Osteocyte (in vitro differentiated cells): ENCODE data around the gene CFAP73. TPM values are rescaled to one million over a fixed set of nuclear protein-coding genes. Genes with fewer than 3 reads are reported as not detected.

Experiments
- DNase-seq: peaks from one replicate; pipeline ENCODE4 v3.0.0; 2021; ENCODE audit warnings: mixed read lengths; ENCODE audit not compliant: unreplicated experiment; ENCODE audit errors: extremely low spot score
- H3K27ac Mint-ChIP-seq: one replicate; pipeline ENCODE4 v1.8.0; 2021; ENCODE audit warnings: mild to moderate bottlenecking, mixed read lengths; ENCODE audit not compliant: unreplicated experiment
- H3K27me3 Mint-ChIP-seq: one replicate; pipeline ENCODE4 v1.8.0; 2021; ENCODE audit warnings: mixed read lengths; ENCODE audit not compliant: unreplicated experiment
- H3K36me3 Mint-ChIP-seq: one replicate; pipeline ENCODE4 v1.8.0; 2021; ENCODE audit warnings: mixed read lengths; ENCODE audit not compliant: unreplicated experiment
- H3K4me1 Mint-ChIP-seq: one replicate; pipeline ENCODE4 v1.8.0; 2021; ENCODE audit warnings: mixed read lengths; ENCODE audit not compliant: unreplicated experiment
- H3K4me3 Mint-ChIP-seq: one replicate; pipeline ENCODE4 v1.8.0; 2021; ENCODE audit warnings: mild to moderate bottlenecking, moderate library complexity, mixed read lengths; ENCODE audit not compliant: unreplicated experiment
- H3K9me3 Mint-ChIP-seq: one replicate; pipeline ENCODE4 v1.8.0; 2021; ENCODE audit warnings: mixed read lengths; ENCODE audit not compliant: unreplicated experiment
- total RNA-seq: library from RNA; stranded (reverse); gene quantifications from 2 replicates; pipeline ENCODE4 v1.2.1, GENCODE V29; 2021
- TF ChIP-seq, protein P1 (sequence below): fragments of 200-600 bp; sonication (generic); IDR thresholded peaks from 2 replicates; pipeline ENCODE4 v1.5.0; 2021; ENCODE audit warnings: antibody characterized with exemption, mild to moderate bottlenecking, moderate library complexity

Gene CFAP73
- total RNA-seq, 1 donor from 2014 or later: not detected

DNA sequence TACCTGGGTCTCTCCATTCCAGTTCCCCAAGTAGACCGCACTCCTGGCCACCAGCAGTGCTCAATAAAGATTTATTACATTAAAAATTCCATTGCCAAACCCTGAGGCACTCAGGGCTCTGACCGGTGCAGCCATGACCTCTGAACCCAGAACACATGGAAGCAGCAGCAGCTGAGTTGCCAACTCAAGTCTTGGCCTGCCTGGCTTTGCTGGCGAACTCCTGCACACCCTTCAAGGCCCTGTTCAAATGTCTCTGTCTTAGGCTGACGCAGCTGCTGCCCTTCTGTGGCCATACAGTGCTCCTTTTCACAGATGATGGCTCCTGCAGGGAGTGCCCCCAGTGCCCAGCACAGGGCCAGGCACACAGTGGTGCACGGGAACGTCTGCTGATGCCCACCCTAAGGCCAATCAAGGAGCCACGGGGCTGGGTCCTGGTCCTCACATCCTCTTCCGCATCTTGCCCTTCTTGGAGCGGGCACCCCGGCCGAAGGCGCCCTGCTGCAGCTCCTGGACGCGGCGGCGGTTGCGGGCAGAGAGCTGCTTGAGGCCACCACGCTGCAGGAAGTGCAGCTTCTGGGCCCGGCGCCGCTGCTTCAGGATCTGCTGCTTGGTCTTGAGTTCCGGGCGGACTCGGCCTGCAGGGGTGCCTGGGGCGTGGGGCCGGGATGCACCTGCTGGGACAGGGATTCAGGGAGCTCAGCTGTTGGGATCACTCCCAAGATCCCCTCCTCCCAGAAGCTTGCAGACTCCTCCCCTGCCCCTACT lies 9.1 kb downstream of the CFAP73 start:
- no peak for DNase-seq
- no peak overlapping the region for H3K4me3 Mint-ChIP-seq

GRCh38 chr12:113159937-113160336 lies 10.4 kb downstream of the CFAP73 start:
- Mint-ChIP-seq H3K27ac (no peak overlapping the region), H3K9me3 (no peaks in the 10 kb centered on the region), H3K4me3 (no peak overlapping the region), H3K27me3 (no peaks in the 10 kb centered on the region), H3K36me3 (peaks cover 48% of the 10 kb centered on the region), H3K4me1 (peaks cover 2% of the 10 kb centered on the region)
- TF ChIP-seq, protein P1, sequence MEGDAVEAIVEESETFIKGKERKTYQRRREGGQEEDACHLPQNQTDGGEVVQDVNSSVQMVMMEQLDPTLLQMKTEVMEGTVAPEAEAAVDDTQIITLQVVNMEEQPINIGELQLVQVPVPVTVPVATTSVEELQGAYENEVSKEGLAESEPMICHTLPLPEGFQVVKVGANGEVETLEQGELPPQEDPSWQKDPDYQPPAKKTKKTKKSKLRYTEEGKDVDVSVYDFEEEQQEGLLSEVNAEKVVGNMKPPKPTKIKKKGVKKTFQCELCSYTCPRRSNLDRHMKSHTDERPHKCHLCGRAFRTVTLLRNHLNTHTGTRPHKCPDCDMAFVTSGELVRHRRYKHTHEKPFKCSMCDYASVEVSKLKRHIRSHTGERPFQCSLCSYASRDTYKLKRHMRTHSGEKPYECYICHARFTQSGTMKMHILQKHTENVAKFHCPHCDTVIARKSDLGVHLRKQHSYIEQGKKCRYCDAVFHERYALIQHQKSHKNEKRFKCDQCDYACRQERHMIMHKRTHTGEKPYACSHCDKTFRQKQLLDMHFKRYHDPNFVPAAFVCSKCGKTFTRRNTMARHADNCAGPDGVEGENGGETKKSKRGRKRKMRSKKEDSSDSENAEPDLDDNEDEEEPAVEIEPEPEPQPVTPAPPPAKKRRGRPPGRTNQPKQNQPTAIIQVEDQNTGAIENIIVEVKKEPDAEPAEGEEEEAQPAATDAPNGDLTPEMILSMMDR: no peak
- DNase-seq: no peak

More for the DNA sequence above, 9.1 kb downstream of the CFAP73 start:
- Mint-ChIP-seq H3K9me3 (no peaks in the 10 kb centered on the region), H3K27ac (no peak overlapping the region), H3K27me3 (peaks cover 4% of the 10 kb centered on the region), H3K4me1 (peaks cover 2% of the 10 kb centered on the region), H3K36me3 (peaks cover 45% of the 10 kb centered on the region)
- TF ChIP-seq, protein P1: no peak

DNA sequence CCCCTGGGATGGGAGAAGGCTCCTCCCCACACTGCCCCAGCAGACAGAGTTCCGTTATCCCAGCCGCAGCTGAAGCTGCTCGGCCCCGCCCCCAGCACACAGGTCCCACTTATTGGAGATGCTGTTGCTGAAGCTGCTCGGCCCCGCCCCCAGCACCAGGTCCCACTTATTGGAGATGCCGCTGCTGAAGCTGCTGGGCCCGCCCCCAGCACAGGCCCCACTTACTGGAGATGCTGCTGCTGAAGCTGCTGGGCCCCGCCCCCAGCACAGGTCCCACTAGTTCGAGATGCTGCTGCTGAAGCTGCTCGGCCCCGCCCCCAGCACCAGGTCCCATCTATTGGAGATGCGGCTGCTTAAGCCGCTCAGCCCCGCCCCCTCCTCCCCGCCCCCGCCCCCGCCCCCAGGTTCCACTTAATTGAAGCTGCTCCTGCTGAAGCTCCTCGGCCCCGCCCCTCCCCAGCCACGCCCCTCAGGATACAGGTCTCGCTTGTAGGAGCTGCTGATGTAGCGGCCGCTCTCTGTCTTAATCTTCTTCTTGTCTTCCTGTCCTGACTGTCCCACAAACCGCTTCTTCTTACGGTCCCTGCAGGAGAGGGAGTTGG lies 12.0 kb downstream of the CFAP73 start:
- no peak for DNase-seq
- no peaks in the 10 kb centered on the region for H3K27me3 Mint-ChIP-seq
- no peak overlapping the region for H3K27ac Mint-ChIP-seq
- no peaks in the 10 kb centered on the region for H3K9me3 Mint-ChIP-seq
- peaks cover 2% of the 10 kb centered on the region for H3K4me1 Mint-ChIP-seq
- H3K4me3 Mint-ChIP-seq: no peak overlapping the region
- peaks cover 56% of the 10 kb centered on the region for H3K36me3 Mint-ChIP-seq
- TF ChIP-seq, protein P1: no peak

GRCh38 chr12:113162102-113163029 lies 12.8 kb downstream of the CFAP73 start:
- TF ChIP-seq, protein P1: no peak
- Mint-ChIP-seq H3K27me3 (no peaks in the 10 kb centered on the region), H3K36me3 (peaks cover 56% of the 10 kb centered on the region), H3K4me1 (peaks cover 2% of the 10 kb centered on the region), H3K27ac (no peak overlapping the region), H3K4me3 (no peak overlapping the region), H3K9me3 (no peaks in the 10 kb centered on the region)
- DNase-seq: no peak

- no peak for DNase-seq
- Mint-ChIP-seq H3K4me3 (no peak overlapping the region), H3K36me3 (peaks cover 51% of the 10 kb centered on the region), H3K27me3 (no peaks in the 10 kb centered on the region), H3K27ac (no peak overlapping the region), H3K9me3 (no peaks in the 10 kb centered on the region), H3K4me1 (peaks cover 2% of the 10 kb centered on the region)
- TF ChIP-seq, protein P1: no peak
These were observed 13.5 kb downstream of the CFAP73 start for GRCh38 chr12:113163030-113163360.
